Activated T-cell treated with anti-CD3 and anti-CD28 coated beads, Interleukin-2, amount 50 U/mL, for 4 hours (primary cell): ENCODE results near the gene EFNA5. TPM values are rescaled to one million over a fixed set of nuclear protein-coding genes. Genes with fewer than 3 reads are reported as not detected.
A peak's percentile ranks its signal among the peaks of the same experiment; 100 is the strongest.

Experiments used
- ATAC-seq, 2 donors: fragments of 200-7000 bp; cut with Tn5 transposase; one replicate each; pipeline ENCODE4 v1.10.0; 2021
- DNase-seq: peaks from one replicate; pipeline ENCODE4 v3.0.0-alpha.2; 2020
- H3K27me3 Mint-ChIP-seq: one replicate; pipeline ENCODE4 v1.8.0; 2021; ENCODE audit warnings: low read depth, mixed read lengths
- H3K36me3 Mint-ChIP-seq: one replicate; pipeline ENCODE4 v1.8.0; 2022; ENCODE audit warnings: mixed read lengths; ENCODE audit not compliant: insufficient read depth
- H3K4me1 Mint-ChIP-seq: one replicate; pipeline ENCODE4 v1.8.0; 2021; ENCODE audit warnings: low read depth, mixed read lengths
- H3K4me3 Mint-ChIP-seq: one replicate; pipeline ENCODE4 v1.8.0; 2021; ENCODE audit warnings: mild to moderate bottlenecking, moderate library complexity, mixed read lengths
- H3K9me3 Mint-ChIP-seq: one replicate; pipeline ENCODE4 v1.8.0; 2021; ENCODE audit warnings: mixed read lengths
- total RNA-seq, 3 donors: library from RNA; stranded (reverse); gene quantifications; one replicate each; pipeline ENCODE4 v1.2.1, GENCODE V29; 2021

The EFNA5 gene
- total RNA-seq, 3 donors from 2014 or later, result 0.13 to 0.24 TPM; not detected in 1

GRCh38 chr5:107571621-107572536 lies 98.9 kb downstream of the EFNA5 start:
- Mint-ChIP-seq H3K4me1 (peaks cover 16% of the 10 kb centered on the region), H3K4me3 (peak overlapping the region; percentile 79), H3K36me3 (no peaks in the 10 kb centered on the region), H3K9me3 (no peaks in the 10 kb centered on the region), H3K27me3 (peaks cover 13% of the 10 kb centered on the region)
- ATAC-seq, result peak; percentile 91 to 94
- peak; percentile 84 for DNase-seq

GRCh38 chr5:107570805-107571531 lies 99.8 kb downstream of the EFNA5 start:
- Mint-ChIP-seq H3K27me3 (peaks cover 13% of the 10 kb centered on the region), H3K4me3 (peak overlapping the region; percentile 79)

GRCh38 chr5:107570181-107570580 lies 100.6 kb downstream of the EFNA5 start:
- no peak for ATAC-seq
- H3K27me3 Mint-ChIP-seq, result peaks cover 15% of the 10 kb centered on the region
- H3K4me3 Mint-ChIP-seq, result no peak overlapping the region
- H3K9me3 Mint-ChIP-seq, result no peaks in the 10 kb centered on the region
- no peaks in the 10 kb centered on the region for H3K36me3 Mint-ChIP-seq
- H3K4me1 Mint-ChIP-seq, result peaks cover 16% of the 10 kb centered on the region
- no peak for DNase-seq

More at GRCh38 chr5:107570805-107571531, 99.8 kb downstream of the EFNA5 start:
- no peaks in the 10 kb centered on the region for H3K9me3 Mint-ChIP-seq
- peaks cover 16% of the 10 kb centered on the region for H3K4me1 Mint-ChIP-seq
- no peaks in the 10 kb centered on the region for H3K36me3 Mint-ChIP-seq
- ATAC-seq (peak; percentile 50 to 53), DNase-seq (peak; percentile 4)

GRCh38 chr5:107567901-107568671 lies 102.7 kb downstream of the EFNA5 start:
- ATAC-seq, result no peak
- no peak for DNase-seq
- peaks cover 16% of the 10 kb centered on the region for H3K4me1 Mint-ChIP-seq
- H3K9me3 Mint-ChIP-seq, result no peaks in the 10 kb centered on the region
- peaks cover 19% of the 10 kb centered on the region for H3K27me3 Mint-ChIP-seq
- H3K4me3 Mint-ChIP-seq, result no peak overlapping the region
- no peaks in the 10 kb centered on the region for H3K36me3 Mint-ChIP-seq

- ATAC-seq, result no peak
- Mint-ChIP-seq H3K36me3 (no peaks in the 10 kb centered on the region), H3K27me3 (peaks cover 16% of the 10 kb centered on the region), H3K4me1 (peaks cover 14% of the 10 kb centered on the region), H3K4me3 (no peak overlapping the region), H3K9me3 (no peaks in the 10 kb centered on the region)
- DNase-seq, result no peak
These were observed 103.8 kb downstream of the EFNA5 start for GRCh38 chr5:107566986-107567385.

GRCh38 chr5:107565791-107566767 lies 104.7 kb downstream of the EFNA5 start:
- Mint-ChIP-seq H3K4me1 (peaks cover 4% of the 10 kb centered on the region), H3K9me3 (no peaks in the 10 kb centered on the region), H3K36me3 (no peaks in the 10 kb centered on the region), H3K27me3 (peaks cover 16% of the 10 kb centered on the region), H3K4me3 (no peak overlapping the region)
- ATAC-seq, result no peak
- no peak for DNase-seq

- no peak for ATAC-seq
- Mint-ChIP-seq H3K4me1 (no peaks in the 10 kb centered on the region), H3K27me3 (peaks cover 18% of the 10 kb centered on the region)
These were observed 105.8 kb downstream of the EFNA5 start for GRCh38 chr5:107564931-107565372.

GRCh38 chr5:107563959-107564544 lies 106.7 kb downstream of the EFNA5 start:
- no peaks in the 10 kb centered on the region for H3K4me1 Mint-ChIP-seq
- H3K4me3 Mint-ChIP-seq, result no peak overlapping the region
- DNase-seq (no peak), ATAC-seq (no peak)
- no peaks in the 10 kb centered on the region for H3K9me3 Mint-ChIP-seq
- peaks cover 18% of the 10 kb centered on the region for H3K27me3 Mint-ChIP-seq
- H3K36me3 Mint-ChIP-seq, result no peaks in the 10 kb centered on the region

More at GRCh38 chr5:107564931-107565372, 105.8 kb downstream of the EFNA5 start:
- no peaks in the 10 kb centered on the region for H3K9me3 Mint-ChIP-seq
- DNase-seq, result no peak
- no peak overlapping the region for H3K4me3 Mint-ChIP-seq
- no peaks in the 10 kb centered on the region for H3K36me3 Mint-ChIP-seq

- Mint-ChIP-seq H3K4me3 (no peak overlapping the region), H3K9me3 (no peaks in the 10 kb centered on the region), H3K27me3 (peaks cover 12% of the 10 kb centered on the region), H3K4me1 (no peaks in the 10 kb centered on the region), H3K36me3 (no peaks in the 10 kb centered on the region)
- no peak for ATAC-seq
- DNase-seq, result no peak
These were observed 110.4 kb downstream of the EFNA5 start for GRCh38 chr5:107560377-107560776.

GRCh38 chr5:107558823-107559375 lies 111.8 kb downstream of the EFNA5 start:
- no peak overlapping the region for H3K4me3 Mint-ChIP-seq
- DNase-seq, result no peak
- no peaks in the 10 kb centered on the region for H3K9me3 Mint-ChIP-seq
- peaks cover 8% of the 10 kb centered on the region for H3K27me3 Mint-ChIP-seq
- no peak for ATAC-seq
- H3K36me3 Mint-ChIP-seq, result no peaks in the 10 kb centered on the region
- no peaks in the 10 kb centered on the region for H3K4me1 Mint-ChIP-seq

GRCh38 chr5:107557051-107557658 lies 113.6 kb downstream of the EFNA5 start:
- Mint-ChIP-seq H3K4me3 (no peak overlapping the region), H3K27me3 (peaks cover 3% of the 10 kb centered on the region), H3K4me1 (no peaks in the 10 kb centered on the region), H3K9me3 (no peaks in the 10 kb centered on the region), H3K36me3 (no peaks in the 10 kb centered on the region)
- DNase-seq, result no peak
- no peak for ATAC-seq

GRCh38 chr5:107556575-107556974 lies 114.2 kb downstream of the EFNA5 start:
- no peak for DNase-seq
- H3K9me3 Mint-ChIP-seq, result no peaks in the 10 kb centered on the region
- H3K27me3 Mint-ChIP-seq, result peaks cover 3% of the 10 kb centered on the region
- no peak overlapping the region for H3K4me3 Mint-ChIP-seq
- no peaks in the 10 kb centered on the region for H3K36me3 Mint-ChIP-seq
- no peak for ATAC-seq
- no peaks in the 10 kb centered on the region for H3K4me1 Mint-ChIP-seq
